Measurements from ENCODE around the gene WBP1L. TPM values are rescaled to one million over a fixed set of nuclear protein-coding genes. Genes with fewer than 3 reads are reported as not detected.
A peak's percentile ranks its signal among the peaks of the same experiment; 100 is the strongest.

Gene WBP1L
- total and polyA plus RNA-seq, 8 donors: 15.1 to 140 (median 30.5) TPM

DNA sequence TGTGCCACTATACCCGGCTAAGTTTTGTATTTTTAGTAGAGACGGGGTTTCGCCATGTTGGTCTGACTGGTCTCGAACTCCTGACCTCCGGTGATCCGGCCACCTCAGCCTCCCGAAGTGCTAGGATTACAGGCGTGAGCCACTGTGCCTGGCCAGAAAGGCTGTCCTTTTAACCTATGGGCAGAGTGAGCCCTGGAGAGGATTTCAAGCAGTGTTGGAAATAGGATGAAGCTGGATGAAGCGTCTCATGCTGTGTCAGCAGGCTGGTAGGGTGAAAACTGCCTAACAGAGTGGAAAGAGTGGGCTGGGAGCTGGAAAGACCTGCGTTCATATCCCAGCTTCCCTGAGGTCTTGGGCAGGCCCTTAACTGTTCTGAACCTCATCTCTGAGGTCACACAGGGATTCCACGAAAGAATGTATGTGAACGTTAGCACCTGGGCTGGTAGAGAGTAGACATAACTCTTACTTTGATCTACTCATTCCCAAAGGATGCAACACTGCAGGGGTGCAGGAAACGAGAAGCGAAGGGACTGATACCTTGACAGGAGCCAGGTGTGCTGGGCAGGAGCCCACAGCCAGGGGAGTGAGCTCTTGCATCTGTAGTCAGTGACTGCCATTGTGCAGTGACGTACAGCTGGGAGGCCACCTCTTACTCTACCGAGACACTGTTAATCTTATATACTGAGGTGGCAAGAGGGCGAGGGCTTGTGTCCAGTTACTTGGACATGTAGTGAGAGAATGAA is 34.1 kb downstream of the WBP1L start:
- Histone ChIP-seq H3K4me1 (peaks cover 80 to 100% (median 94%) of the 10 kb centered on the region in 4 donors), H3K4me3 (no peak overlapping the region)

DNA sequence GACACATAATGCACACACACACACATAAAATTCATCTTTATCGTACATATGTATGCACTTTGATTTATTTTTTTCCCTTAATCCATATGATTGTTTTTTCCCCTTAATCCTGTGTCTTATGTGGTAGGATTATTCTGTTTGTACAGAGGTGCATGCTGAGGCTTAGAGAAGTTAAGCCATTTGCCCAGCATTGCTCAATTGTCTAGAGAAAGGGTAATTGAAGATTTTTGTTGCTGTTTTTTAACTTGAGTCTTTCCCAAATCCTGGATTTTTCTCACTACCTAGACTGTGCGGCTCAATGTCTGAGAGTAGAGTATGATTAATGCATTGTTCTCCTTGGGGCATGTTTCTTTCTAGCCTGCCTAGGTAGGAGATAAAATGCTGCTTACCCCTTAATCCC is 35.0 kb downstream of the WBP1L start:
- no peaks in the 10 kb centered on the region for H3K9me3 ChIP-seq
- H3K4me3 ChIP-seq: no peak overlapping the region
- peak overlapping the region in 4 of 5 donors; percentile 33 to 92 (median 90) for H3K27ac ChIP-seq
- no peak for DNase-seq
- 76 to 91% (median 81%) methylated on average over 2 of the region's 2 CpGs for WGBS, 5 donors
- peaks cover 87 to 100% (median 94%) of the 10 kb centered on the region in 4 donors for H3K4me1 ChIP-seq
- no peaks in the 10 kb centered on the region for H3K27me3 ChIP-seq
- TF ChIP-seq, protein P1, sequence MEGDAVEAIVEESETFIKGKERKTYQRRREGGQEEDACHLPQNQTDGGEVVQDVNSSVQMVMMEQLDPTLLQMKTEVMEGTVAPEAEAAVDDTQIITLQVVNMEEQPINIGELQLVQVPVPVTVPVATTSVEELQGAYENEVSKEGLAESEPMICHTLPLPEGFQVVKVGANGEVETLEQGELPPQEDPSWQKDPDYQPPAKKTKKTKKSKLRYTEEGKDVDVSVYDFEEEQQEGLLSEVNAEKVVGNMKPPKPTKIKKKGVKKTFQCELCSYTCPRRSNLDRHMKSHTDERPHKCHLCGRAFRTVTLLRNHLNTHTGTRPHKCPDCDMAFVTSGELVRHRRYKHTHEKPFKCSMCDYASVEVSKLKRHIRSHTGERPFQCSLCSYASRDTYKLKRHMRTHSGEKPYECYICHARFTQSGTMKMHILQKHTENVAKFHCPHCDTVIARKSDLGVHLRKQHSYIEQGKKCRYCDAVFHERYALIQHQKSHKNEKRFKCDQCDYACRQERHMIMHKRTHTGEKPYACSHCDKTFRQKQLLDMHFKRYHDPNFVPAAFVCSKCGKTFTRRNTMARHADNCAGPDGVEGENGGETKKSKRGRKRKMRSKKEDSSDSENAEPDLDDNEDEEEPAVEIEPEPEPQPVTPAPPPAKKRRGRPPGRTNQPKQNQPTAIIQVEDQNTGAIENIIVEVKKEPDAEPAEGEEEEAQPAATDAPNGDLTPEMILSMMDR (IDR thresholded peaks at IDR 0.05): no peak
- no peak for TF ChIP-seq POLR2AphosphoS5 (IDR thresholded peaks at IDR 0.05)
- no peak for TF ChIP-seq EP300 (IDR thresholded peaks at IDR 0.05)
- TF ChIP-seq POLR2A (IDR thresholded peaks at IDR 0.05): no peak
- intact Hi-C loops (cut with DNase I; ENCODE audit: low total_unique reads): no loop called here
- H3K36me3 ChIP-seq: no peaks in the 10 kb centered on the region

More for the DNA sequence above, 34.1 kb downstream of the WBP1L start:
- TF ChIP-seq, protein P1 (IDR thresholded peaks at IDR 0.05): no peak
- TF ChIP-seq POLR2AphosphoS5 (IDR thresholded peaks at IDR 0.05) (no peak), EP300 (IDR thresholded peaks at IDR 0.05) (no peak), POLR2A (IDR thresholded peaks at IDR 0.05) (no peak)
- H3K36me3 ChIP-seq: no peaks in the 10 kb centered on the region
- WGBS, 5 donors: 70 to 86% (median 82%) methylated on average over 17 of the region's 17 CpGs
- H3K27ac ChIP-seq: peak overlapping the region in 4 of 5 donors; percentile 87 to 92 (median 89)
- intact Hi-C loops (cut with DNase I; ENCODE audit: low total_unique reads): no loop called here
- H3K9me3 ChIP-seq: no peaks in the 10 kb centered on the region
- H3K27me3 ChIP-seq: no peaks in the 10 kb centered on the region
- DNase-seq: no peak

DNA sequence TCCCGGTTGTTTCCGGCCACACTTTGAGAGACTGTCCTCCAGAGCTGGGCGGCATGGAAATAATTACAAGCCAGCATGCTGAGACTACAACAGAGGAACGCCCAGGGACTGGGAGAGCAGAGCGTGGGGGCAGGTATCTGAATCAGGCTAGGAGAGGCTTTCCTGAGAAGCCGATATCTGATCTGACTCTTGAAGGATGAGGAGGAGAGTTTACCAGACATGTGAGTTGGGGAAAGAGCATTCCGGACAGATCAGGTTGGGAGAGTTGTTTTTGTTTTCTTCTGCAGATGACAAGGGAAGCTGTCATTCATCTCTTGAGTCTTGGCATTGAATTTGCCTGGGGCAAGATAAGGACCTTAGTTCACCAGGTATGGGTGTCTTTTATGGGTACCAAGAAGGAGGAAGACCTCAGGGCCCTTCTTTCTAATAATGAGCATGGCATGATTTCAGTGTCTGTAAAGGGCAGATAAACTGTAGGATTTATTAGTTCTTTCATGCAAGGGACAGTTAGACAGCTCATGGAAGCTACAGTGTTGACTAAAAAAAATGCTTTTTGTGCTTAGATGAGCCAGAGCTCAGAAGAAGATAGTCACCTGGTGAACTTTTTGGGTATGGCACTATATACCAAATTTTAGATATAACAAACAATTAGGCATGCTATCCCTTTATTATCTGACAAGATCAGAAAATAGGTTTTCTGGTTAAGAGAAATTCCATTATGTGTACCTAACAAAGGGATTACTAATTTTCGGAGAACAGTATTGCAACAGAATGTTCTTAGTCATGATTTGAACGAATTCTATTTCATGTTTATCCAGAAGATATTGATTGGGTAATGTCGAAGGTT is 36.2 kb downstream of the WBP1L start:
- Histone ChIP-seq H3K4me1 (peaks cover 82 to 98% (median 91%) of the 10 kb centered on the region in 4 donors), H3K27ac (peak overlapping the region in 4 of 5 donors; percentile 33 to 92 (median 90))

DNA sequence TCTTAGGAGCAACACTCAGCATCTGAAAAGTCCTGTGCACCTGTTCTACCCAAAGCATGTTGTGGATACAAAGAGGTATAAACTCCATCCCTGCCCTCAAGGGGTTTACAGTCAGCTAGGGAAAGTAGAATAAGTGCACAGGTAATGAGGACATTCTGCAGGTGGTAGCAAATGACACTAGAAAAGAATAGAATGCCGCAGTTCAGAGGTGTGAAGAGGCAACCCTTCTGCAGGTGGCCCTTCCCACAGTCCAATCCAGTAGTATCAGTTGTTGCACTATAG is 36.7 kb downstream of the WBP1L start:
- Histone ChIP-seq H3K4me1 (peaks cover 80 to 98% (median 90%) of the 10 kb centered on the region in 4 donors), H3K9me3 (no peaks in the 10 kb centered on the region), H3K27me3 (no peaks in the 10 kb centered on the region), H3K36me3 (no peaks in the 10 kb centered on the region), H3K27ac (peak overlapping the region in 4 of 5 donors; percentile 88 to 92 (median 90)), H3K4me3 (no peak overlapping the region)
- WGBS, 5 donors: 88 to 100% (median 96%) methylated on average over 1 of the region's 1 CpG
- DNase-seq: no peak
- TF ChIP-seq EP300 (IDR thresholded peaks at IDR 0.05) (no peak), POLR2AphosphoS5 (IDR thresholded peaks at IDR 0.05) (no peak), POLR2A (IDR thresholded peaks at IDR 0.05) (no peak)
- TF ChIP-seq, protein P1 (IDR thresholded peaks at IDR 0.05): no peak
- intact Hi-C loops (cut with DNase I; ENCODE audit: low total_unique reads): no loop called here

More for the DNA sequence above, 36.2 kb downstream of the WBP1L start:
- Histone ChIP-seq H3K4me3 (no peak overlapping the region), H3K27me3 (no peaks in the 10 kb centered on the region), H3K36me3 (no peaks in the 10 kb centered on the region), H3K9me3 (no peaks in the 10 kb centered on the region)
- no peak for DNase-seq
- intact Hi-C loops (cut with DNase I; ENCODE audit: low total_unique reads): no loop called here
- TF ChIP-seq POLR2A (IDR thresholded peaks at IDR 0.05) (no peak), EP300 (IDR thresholded peaks at IDR 0.05) (no peak), POLR2AphosphoS5 (IDR thresholded peaks at IDR 0.05) (no peak)
- TF ChIP-seq, protein P1 (IDR thresholded peaks at IDR 0.05): no peak
- WGBS, 5 donors: 71 to 87% (median 83%) methylated on average over 10 of the region's 10 CpGs

All from stomach (tissue), 9 donors.